CD8-positive, alpha-beta memory T cell (primary cell): Measurements from ENCODE around the gene GRAMD4. TPM values are rescaled to one million over a fixed set of nuclear protein-coding genes. Genes with fewer than 3 reads are reported as not detected.

ENCODE experiments used
- CTCF ChIA-PET: fragments of 350-600 bp; sonication (Branson Sonifier 250); formaldehyde crosslinking; loops from one replicate; lab custom pipeline; 2021; ENCODE audit warnings: antibody characterized with exemption; lab: Charles Lee
- POLR2A ChIA-PET: fragments of 350-600 bp; sonication (Branson Sonifier 250); formaldehyde crosslinking; loops from one replicate; lab custom pipeline; 2021; ENCODE audit warnings: antibody characterized with exemption; lab: Charles Lee
- DNase-seq, 5 donors: peaks; one replicate each; pipeline versions ENCODE4 v3.0.0 to v3.0.0-alpha.2; 2020 to 2022; ENCODE audit warnings: mixed read lengths in 1 of 5
- H3K27ac ChIP-seq: one replicate; pipeline ENCODE4 v1.7.0; 2013; ENCODE audit warnings: low read depth, mild to moderate bottlenecking, low read length, moderate library complexity
- H3K27me3 ChIP-seq: 2 replicates; pipeline ENCODE4 v1.7.0; 2013; ENCODE audit warnings: low read length, mild to moderate bottlenecking; ENCODE audit not compliant: insufficient read depth, poor library complexity, severe bottlenecking
- H3K36me3 ChIP-seq: 2 replicates; pipeline ENCODE4 v1.7.0; 2013; ENCODE audit warnings: mild to moderate bottlenecking, low read length, moderate library complexity; ENCODE audit not compliant: insufficient read depth
- H3K4me1 ChIP-seq: 2 replicates; pipeline ENCODE4 v1.7.0; 2013; ENCODE audit warnings: mild to moderate bottlenecking, low read length, moderate library complexity; ENCODE audit not compliant: insufficient read depth
- H3K4me3 ChIP-seq: 2 replicates; pipeline ENCODE4 v1.7.0; 2013; ENCODE audit warnings: mild to moderate bottlenecking, low read length
- H3K9me3 ChIP-seq: 2 replicates; pipeline ENCODE4 v1.7.0; 2013; ENCODE audit warnings: mild to moderate bottlenecking, low read length
- H3K27ac Mint-ChIP-seq, 8 donors: one replicate each; pipeline ENCODE4 v1.8.0; 2020 to 2021; ENCODE audit warnings: mixed read lengths in 8 of 8, mild to moderate bottlenecking in 6 of 8, inconsistent platforms in 3 of 8, moderate library complexity in 3 of 8
- H3K27me3 Mint-ChIP-seq, 2 donors: one replicate each; pipeline ENCODE4 v1.8.0; 2020 to 2021; ENCODE audit warnings: mixed read lengths in 2 of 2, mild to moderate bottlenecking in 1 of 2, moderate library complexity in 1 of 2
- H3K36me3 Mint-ChIP-seq, 3 donors: one replicate each; pipeline ENCODE4 v1.8.0; 2020 to 2021; ENCODE audit warnings: mixed read lengths in 3 of 3, inconsistent platforms in 1 of 3, mild to moderate bottlenecking in 1 of 3
- H3K4me1 Mint-ChIP-seq, 3 donors: one replicate each; pipeline ENCODE4 v1.8.0; 2020 to 2021; ENCODE audit warnings: mixed read lengths in 3 of 3, inconsistent platforms in 1 of 3, mild to moderate bottlenecking in 1 of 3
- H3K4me3 Mint-ChIP-seq, 7 donors: one replicate each; pipeline ENCODE4 v1.8.0; 2020 to 2021; ENCODE audit warnings: mixed read lengths in 7 of 7, mild to moderate bottlenecking in 6 of 7, moderate library complexity in 4 of 7, inconsistent platforms in 2 of 7
- H3K9me3 Mint-ChIP-seq, 5 donors: one replicate each; pipeline ENCODE4 v1.8.0; 2020 to 2022; ENCODE audit warnings: mixed read lengths in 5 of 5, mild to moderate bottlenecking in 3 of 5, moderate library complexity in 2 of 5, inconsistent platforms in 1 of 5
- polyA plus RNA-seq: library from polyadenylated mRNA; unstranded; fragments of 300-500 nt; fragmentation: Illumina TruSeq; gene quantifications from one replicate; pipeline ENCODE4 v1.2.3, GENCODE V29; 2021
- total RNA-seq, 2 experiments: library from RNA; stranded (reverse); gene quantifications; one replicate each; pipeline ENCODE4 v1.2.3, GENCODE V29; 2021

Gene GRAMD4, protein sequence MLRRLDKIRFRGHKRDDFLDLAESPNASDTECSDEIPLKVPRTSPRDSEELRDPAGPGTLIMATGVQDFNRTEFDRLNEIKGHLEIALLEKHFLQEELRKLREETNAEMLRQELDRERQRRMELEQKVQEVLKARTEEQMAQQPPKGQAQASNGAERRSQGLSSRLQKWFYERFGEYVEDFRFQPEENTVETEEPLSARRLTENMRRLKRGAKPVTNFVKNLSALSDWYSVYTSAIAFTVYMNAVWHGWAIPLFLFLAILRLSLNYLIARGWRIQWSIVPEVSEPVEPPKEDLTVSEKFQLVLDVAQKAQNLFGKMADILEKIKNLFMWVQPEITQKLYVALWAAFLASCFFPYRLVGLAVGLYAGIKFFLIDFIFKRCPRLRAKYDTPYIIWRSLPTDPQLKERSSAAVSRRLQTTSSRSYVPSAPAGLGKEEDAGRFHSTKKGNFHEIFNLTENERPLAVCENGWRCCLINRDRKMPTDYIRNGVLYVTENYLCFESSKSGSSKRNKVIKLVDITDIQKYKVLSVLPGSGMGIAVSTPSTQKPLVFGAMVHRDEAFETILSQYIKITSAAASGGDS
- total RNA-seq (10 to 100 TPM; 25.3 to 33.0 TPM), polyA plus RNA-seq (7.6 TPM)

DNA sequence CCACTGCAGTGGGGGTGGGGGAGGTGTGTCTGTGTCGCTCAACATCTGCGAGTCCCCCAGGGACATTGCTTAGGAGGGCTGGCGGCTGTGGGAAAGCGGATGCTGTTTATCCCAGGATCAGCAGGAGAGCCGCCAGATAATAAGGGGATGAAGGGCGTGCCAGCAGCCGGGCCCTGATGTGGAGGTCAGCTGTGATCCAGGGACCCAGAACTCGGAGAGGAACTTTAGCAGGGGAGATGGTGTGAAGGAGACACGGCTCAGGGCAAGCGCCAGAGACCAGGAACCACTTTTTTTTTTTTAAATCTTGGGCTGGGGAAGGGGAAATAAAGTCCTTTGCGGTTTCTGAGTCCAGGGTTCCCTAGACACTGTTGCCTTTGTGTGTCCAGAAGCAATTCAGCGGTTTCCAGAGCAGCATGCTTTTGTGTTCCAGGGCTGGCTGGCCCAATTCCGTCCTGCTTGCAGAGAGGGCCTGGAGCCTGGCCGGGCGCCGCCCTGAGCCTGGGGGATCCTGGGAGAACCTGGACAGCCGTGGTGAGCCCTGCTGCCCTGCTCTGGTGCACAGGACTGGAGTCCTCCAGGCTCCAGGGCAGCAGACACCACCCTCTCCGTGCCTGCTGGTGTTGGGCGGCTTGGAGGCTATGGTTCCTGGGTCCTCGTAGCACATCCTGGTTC, at the start of gene GRAMD4:
TSS of gene GRAMD4 (plus strand) at position 557 of the 672 bp plus-strand sequence. CDS start 6,414 bp downstream, outside the sequence.
- DNase-seq = no peak
- Histone ChIP-seq H3K9me3 (no peaks in the 10 kb centered on the region), H3K27me3 (no peaks in the 10 kb centered on the region), H3K27ac (no peak within 1 kb of the TSS), H3K4me1 (no peaks in the 10 kb centered on the region), H3K36me3 (no peaks in the 10 kb centered on the region), H3K4me3 (no peak within 1 kb of the TSS)
- CTCF ChIA-PET = no interaction called here
- H3K36me3 Mint-ChIP-seq = no peaks in the 10 kb centered on the region
- no peaks in the 10 kb centered on the region for H3K27me3 Mint-ChIP-seq
- H3K4me3 Mint-ChIP-seq = no peak within 1 kb of the TSS
- POLR2A ChIA-PET = no interaction called here
- H3K9me3 Mint-ChIP-seq = no peaks in the 10 kb centered on the region
- H3K4me1 Mint-ChIP-seq = no peaks in the 10 kb centered on the region
- H3K27ac Mint-ChIP-seq = peak within 1 kb of the TSS in 3 of 8 donors; percentile 17 to 61 (median 36)

DNA sequence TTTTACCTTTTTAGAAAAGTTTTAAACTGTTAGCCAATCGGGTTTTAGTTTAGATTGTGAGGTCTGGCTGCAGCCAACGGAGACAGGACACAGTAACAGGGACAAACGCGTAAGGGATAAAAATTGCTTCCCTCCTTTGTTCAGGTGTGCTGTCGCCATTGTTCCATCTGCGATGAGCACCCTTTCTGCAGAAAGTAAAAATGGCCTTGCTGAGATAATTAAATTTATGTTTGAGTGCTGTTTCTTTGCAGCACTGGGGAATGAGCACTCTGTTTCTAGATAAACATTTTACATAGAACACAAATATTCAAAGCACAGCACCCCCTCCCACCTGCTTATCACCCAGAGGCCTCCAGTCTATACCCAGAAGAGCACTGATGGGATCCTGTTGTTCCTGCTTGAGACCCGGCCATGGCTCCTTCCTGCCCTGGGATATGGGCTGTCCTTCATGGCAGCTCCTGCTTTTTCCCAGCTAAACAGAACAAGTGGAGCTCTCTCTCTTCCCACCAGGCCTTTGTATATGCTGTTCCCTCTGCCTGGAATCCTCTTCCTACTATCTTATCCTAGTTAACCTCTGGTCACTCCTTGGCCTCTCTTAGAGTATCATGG, 48.4 kb upstream of the GRAMD4 start:
- H3K4me1 Mint-ChIP-seq = peaks cover 10 to 14% (median 13%) of the 10 kb centered on the region in 3 donors
- H3K36me3 Mint-ChIP-seq = peaks cover 0 to 5% (median 0%) of the 10 kb centered on the region in 3 donors
- H3K27ac Mint-ChIP-seq = no peak overlapping the region
- Histone ChIP-seq H3K9me3 (no peaks in the 10 kb centered on the region), H3K36me3 (no peaks in the 10 kb centered on the region), H3K27ac (no peak overlapping the region), H3K27me3 (no peaks in the 10 kb centered on the region), H3K4me1 (peaks cover 9% of the 10 kb centered on the region), H3K4me3 (no peak overlapping the region)
- no peak for DNase-seq
- ChIA-PET CTCF (interaction anchor here (0.8 kb wide), 1 partner anchor 219 kb away, joined by 3 read pairs; no protein-coding TSS in a partner anchor), POLR2A (no interaction called here)
- peaks cover 8 to 12% (median 9%) of the 10 kb centered on the region in 5 donors for H3K9me3 Mint-ChIP-seq
- no peak overlapping the region for H3K4me3 Mint-ChIP-seq
- peaks cover 0 to 1% of the 10 kb centered on the region in 2 donors for H3K27me3 Mint-ChIP-seq

DNA sequence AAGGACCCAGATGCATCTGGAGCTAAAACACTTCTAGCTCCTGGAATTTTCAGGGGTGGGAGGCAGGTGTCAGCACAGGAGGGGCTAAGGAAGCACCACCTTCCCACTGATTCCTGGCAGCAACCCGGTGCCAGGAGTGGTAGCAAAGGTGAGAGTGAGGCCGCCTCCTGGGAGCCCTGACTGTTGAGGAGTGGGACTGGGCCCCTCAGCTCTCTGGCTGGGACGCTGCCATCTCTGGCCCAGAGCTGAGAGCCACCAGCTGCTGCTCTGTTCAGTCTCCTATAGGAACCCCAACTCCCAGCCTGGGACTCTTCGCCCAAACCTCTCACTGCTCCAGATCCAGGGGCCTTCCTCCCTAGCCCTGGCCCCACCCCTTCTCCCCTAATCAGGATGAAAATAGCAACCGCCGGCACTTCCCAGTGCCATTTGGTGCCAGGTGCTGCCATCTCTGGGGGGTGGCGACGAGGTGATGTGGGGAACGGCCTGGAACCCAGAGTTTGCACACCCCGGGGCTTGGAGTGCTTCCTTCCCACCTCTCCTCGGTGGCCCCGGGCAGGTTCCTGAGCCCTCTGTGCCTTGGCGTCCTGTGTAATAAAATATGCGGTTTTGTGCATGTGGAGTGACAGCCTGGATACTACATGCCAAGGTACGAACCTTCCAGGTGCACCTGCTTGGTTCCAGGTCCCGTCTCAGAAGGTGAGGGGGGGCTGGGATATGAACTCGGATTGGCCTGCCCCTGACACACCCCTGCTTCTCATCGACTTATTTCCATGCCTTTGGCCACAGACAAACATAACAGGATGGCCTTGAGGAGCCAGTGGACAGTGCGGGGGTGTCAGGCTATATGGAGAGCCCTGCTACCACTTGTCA, 47.0 kb upstream of the GRAMD4 start:
- Mint-ChIP-seq H3K27me3 (peaks cover 0 to 3% of the 10 kb centered on the region in 2 donors), H3K27ac (no peak overlapping the region), H3K9me3 (peaks cover 8 to 12% (median 9%) of the 10 kb centered on the region in 5 donors), H3K36me3 (peaks cover 0 to 5% (median 2%) of the 10 kb centered on the region in 3 donors), H3K4me3 (peak overlapping the region in 1 of 7 donors; percentile 37), H3K4me1 (peaks cover 14 to 21% (median 18%) of the 10 kb centered on the region in 3 donors)
- DNase-seq = no peak
- ChIA-PET POLR2A (no interaction called here), CTCF (interaction anchor here (0.9 kb wide), 1 partner anchor 10 kb away, joined by 4 read pairs; no protein-coding TSS in a partner anchor)
- Histone ChIP-seq H3K27ac (no peak overlapping the region), H3K4me3 (no peak overlapping the region), H3K27me3 (no peaks in the 10 kb centered on the region), H3K9me3 (no peaks in the 10 kb centered on the region), H3K36me3 (no peaks in the 10 kb centered on the region), H3K4me1 (peaks cover 15% of the 10 kb centered on the region)

DNA sequence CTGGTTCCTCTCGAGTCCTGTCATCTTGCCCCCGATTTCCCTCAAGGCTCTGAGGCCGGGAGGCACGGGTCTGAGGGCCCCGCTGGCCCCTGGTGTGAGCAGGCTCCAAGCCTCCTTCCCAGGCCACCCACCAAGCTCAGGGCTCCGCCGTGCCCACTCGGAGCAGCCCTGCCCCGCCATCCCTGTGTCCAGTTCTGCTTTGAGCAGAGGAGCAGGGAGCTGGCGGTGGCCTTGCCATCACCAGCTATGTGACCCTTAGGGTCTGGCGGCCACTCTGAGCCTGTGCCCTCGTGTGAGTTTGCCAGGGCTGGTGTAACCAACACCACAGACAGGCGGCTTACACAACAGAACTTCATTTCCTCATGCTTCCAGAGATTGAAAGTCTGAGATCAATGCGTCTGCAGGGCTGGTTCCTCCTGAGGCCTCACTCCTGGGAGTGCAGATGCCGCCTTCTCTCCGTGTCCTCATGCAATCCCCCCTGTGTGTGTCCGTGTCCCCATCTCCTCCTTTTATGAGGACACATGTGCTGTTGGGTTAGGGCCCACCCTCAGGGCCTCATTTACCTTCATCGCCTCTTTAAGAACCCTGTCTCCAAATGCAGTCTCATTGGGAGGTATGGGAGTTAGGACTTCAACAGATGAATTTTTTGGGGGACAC, 46.3 kb upstream of the GRAMD4 start:
- H3K36me3 Mint-ChIP-seq = peaks cover 0 to 5% (median 2%) of the 10 kb centered on the region in 3 donors
- CTCF ChIA-PET = no interaction called here

GRCh38 chr22:46574438-46574992, 45.7 kb upstream of the GRAMD4 start:
- CTCF ChIA-PET = no interaction called here
- Histone ChIP-seq H3K4me3 (no peak overlapping the region), H3K27me3 (no peaks in the 10 kb centered on the region), H3K9me3 (no peaks in the 10 kb centered on the region), H3K36me3 (no peaks in the 10 kb centered on the region), H3K27ac (no peak overlapping the region), H3K4me1 (peaks cover 28% of the 10 kb centered on the region)
- no peak for DNase-seq
- peak overlapping the region; percentile 5 to 91 (median 79) for H3K4me3 Mint-ChIP-seq
- H3K27me3 Mint-ChIP-seq = peaks cover 0 to 3% of the 10 kb centered on the region in 2 donors
- H3K4me1 Mint-ChIP-seq = peaks cover 26 to 34% (median 27%) of the 10 kb centered on the region in 3 donors
- peaks cover 8 to 12% (median 9%) of the 10 kb centered on the region in 5 donors for H3K9me3 Mint-ChIP-seq
- H3K36me3 Mint-ChIP-seq = peaks cover 0 to 5% (median 2%) of the 10 kb centered on the region in 3 donors
- POLR2A ChIA-PET = no interaction called here
- H3K27ac Mint-ChIP-seq = peak overlapping the region in 2 of 8 donors; percentile 63 to 80

More for the DNA sequence above, 46.3 kb upstream of the GRAMD4 start:
- H3K9me3 ChIP-seq = no peaks in the 10 kb centered on the region
- H3K4me1 Mint-ChIP-seq = peaks cover 21 to 28% (median 22%) of the 10 kb centered on the region in 3 donors
- H3K4me3 ChIP-seq = no peak overlapping the region
- H3K27me3 Mint-ChIP-seq = peaks cover 0 to 3% of the 10 kb centered on the region in 2 donors
- no peaks in the 10 kb centered on the region for H3K36me3 ChIP-seq
- peaks cover 21% of the 10 kb centered on the region for H3K4me1 ChIP-seq
- H3K27ac ChIP-seq = no peak overlapping the region
- DNase-seq = no peak
- H3K9me3 Mint-ChIP-seq = peaks cover 8 to 12% (median 9%) of the 10 kb centered on the region in 5 donors
- H3K4me3 Mint-ChIP-seq = peak overlapping the region in 2 of 7 donors; percentile 26 to 37
- H3K27me3 ChIP-seq = no peaks in the 10 kb centered on the region
- H3K27ac Mint-ChIP-seq = peak overlapping the region in 2 of 8 donors; percentile 57 to 80
- POLR2A ChIA-PET = no interaction called here

- CTCF ChIA-PET = no interaction called here
- H3K4me3 ChIP-seq = no peak overlapping the region
- Mint-ChIP-seq H3K27me3 (peaks cover 0 to 3% of the 10 kb centered on the region in 2 donors), H3K27ac (peak overlapping the region in 5 of 8 donors; percentile 48 to 85 (median 65)), H3K9me3 (peaks cover 8 to 12% (median 9%) of the 10 kb centered on the region in 5 donors), H3K36me3 (peaks cover 0 to 5% (median 2%) of the 10 kb centered on the region in 3 donors), H3K4me1 (peaks cover 30 to 42% (median 30%) of the 10 kb centered on the region in 3 donors), H3K4me3 (peak overlapping the region; percentile 70 to 92 (median 83))
- peaks cover 30% of the 10 kb centered on the region for H3K4me1 ChIP-seq
- POLR2A ChIA-PET = no interaction called here
- no peaks in the 10 kb centered on the region for H3K27me3 ChIP-seq
- H3K9me3 ChIP-seq = no peaks in the 10 kb centered on the region
- peak overlapping the region; percentile 31 for H3K27ac ChIP-seq
- H3K36me3 ChIP-seq = no peaks in the 10 kb centered on the region
- no peak for DNase-seq
Observed at GRCh38 chr22:46574993-46575910, 44.9 kb upstream of the GRAMD4 start.
